Chondrocyte (in vitro differentiated cells): ENCODE results near the gene IFFO2. TPM values are rescaled to one million over a fixed set of nuclear protein-coding genes. Genes with fewer than 3 reads are reported as not detected.
A peak's percentile ranks its signal among the peaks of the same experiment; 100 is the strongest.

Source experiments
- DNase-seq: peaks from one replicate; pipeline ENCODE4 v3.0.0; 2021; ENCODE audit warnings: mixed read lengths, low spot score
- H3K27ac Mint-ChIP-seq: one replicate; pipeline ENCODE4 v1.8.0; 2021; ENCODE audit warnings: mild to moderate bottlenecking, moderate library complexity, mixed read lengths; ENCODE audit not compliant: unreplicated experiment
- H3K27me3 Mint-ChIP-seq: 2 replicates; pipeline ENCODE4 v1.8.0; 2021; ENCODE audit warnings: low read depth, mixed read lengths
- H3K36me3 Mint-ChIP-seq: 2 replicates; pipeline ENCODE4 v1.8.0; 2021; ENCODE audit warnings: low read depth, mixed read lengths
- H3K4me1 Mint-ChIP-seq: 2 replicates; pipeline ENCODE4 v1.8.0; 2021; ENCODE audit warnings: low read depth, mild to moderate bottlenecking, mixed read lengths
- H3K4me3 Mint-ChIP-seq: one replicate; pipeline ENCODE4 v1.8.0; 2021; ENCODE audit warnings: mild to moderate bottlenecking, moderate library complexity, mixed read lengths; ENCODE audit not compliant: unreplicated experiment
- H3K9me3 Mint-ChIP-seq: 2 replicates; pipeline ENCODE4 v1.8.0; 2021; ENCODE audit warnings: low read depth, mixed read lengths
- CTCF ChIP-seq: fragments of 200-600 bp; sonication (generic); IDR thresholded peaks from 2 replicates; pipeline ENCODE4 v1.5.0; 2021; ENCODE audit warnings: antibody characterized with exemption, mild to moderate bottlenecking, moderate library complexity
- total RNA-seq: library from RNA; stranded (reverse); gene quantifications from 3 replicates; pipeline ENCODE4 v1.2.1, GENCODE V29; 2021

Gene IFFO2
- total RNA-seq, 1 donor from 2014 or later = 18.9 TPM

DNA sequence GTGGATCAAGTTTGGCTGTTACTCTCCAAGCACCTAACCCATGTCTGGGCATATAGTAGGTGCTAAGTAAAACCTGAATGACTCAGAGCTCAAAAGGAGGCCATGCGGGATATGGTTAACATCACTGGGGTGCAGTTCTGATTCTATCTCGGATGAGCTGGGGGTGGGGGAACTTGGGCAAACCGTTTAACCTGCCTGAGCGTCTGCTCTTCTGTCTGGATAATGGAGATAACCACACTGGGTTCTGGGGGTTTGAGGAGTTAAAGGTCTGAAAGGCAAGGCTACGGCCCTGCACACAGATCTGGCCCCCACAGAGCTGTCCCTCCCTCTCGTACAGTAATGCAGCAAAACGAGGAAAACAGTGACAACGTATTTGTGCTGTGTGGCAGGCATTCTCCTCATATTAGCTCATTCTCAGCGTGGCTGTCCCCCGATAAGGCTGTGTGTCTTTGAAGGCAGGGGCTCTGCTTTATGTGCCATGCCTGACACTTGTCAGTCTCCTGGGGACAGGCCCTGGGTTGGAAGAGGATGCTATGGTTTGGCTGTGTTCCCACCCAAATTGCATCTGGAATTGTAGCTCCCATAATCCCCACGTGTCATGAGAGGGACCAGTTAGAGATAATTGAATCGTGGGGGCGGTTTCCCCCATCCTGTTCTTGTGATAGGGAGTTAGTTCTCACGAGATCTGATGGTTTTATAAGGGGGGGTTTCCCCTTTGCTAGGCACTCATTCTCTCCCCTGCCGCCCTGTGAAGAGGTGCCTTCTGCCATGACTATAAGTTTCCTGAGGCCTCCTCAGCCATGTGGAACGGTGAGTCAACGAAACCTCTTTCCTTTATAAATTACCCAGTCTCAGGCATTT lies 47.3 kb downstream of the IFFO2 start:
- DNase-seq = no peak
- no peak overlapping the region for H3K4me3 Mint-ChIP-seq
- no peaks in the 10 kb centered on the region for H3K27me3 Mint-ChIP-seq
- no peak overlapping the region for H3K27ac Mint-ChIP-seq
- peaks cover 12% of the 10 kb centered on the region for H3K36me3 Mint-ChIP-seq
- H3K9me3 Mint-ChIP-seq = no peaks in the 10 kb centered on the region
- TF ChIP-seq CTCF = no peak
- peaks cover 9% of the 10 kb centered on the region for H3K4me1 Mint-ChIP-seq

GRCh38 chr1:18907917-18908845 lies 48.3 kb downstream of the IFFO2 start:
- Mint-ChIP-seq H3K4me1 (peaks cover 11% of the 10 kb centered on the region), H3K27me3 (no peaks in the 10 kb centered on the region), H3K9me3 (no peaks in the 10 kb centered on the region), H3K27ac (no peak overlapping the region), H3K36me3 (peaks cover 12% of the 10 kb centered on the region), H3K4me3 (no peak overlapping the region)
- DNase-seq = no peak
- no peak for TF ChIP-seq CTCF

DNA sequence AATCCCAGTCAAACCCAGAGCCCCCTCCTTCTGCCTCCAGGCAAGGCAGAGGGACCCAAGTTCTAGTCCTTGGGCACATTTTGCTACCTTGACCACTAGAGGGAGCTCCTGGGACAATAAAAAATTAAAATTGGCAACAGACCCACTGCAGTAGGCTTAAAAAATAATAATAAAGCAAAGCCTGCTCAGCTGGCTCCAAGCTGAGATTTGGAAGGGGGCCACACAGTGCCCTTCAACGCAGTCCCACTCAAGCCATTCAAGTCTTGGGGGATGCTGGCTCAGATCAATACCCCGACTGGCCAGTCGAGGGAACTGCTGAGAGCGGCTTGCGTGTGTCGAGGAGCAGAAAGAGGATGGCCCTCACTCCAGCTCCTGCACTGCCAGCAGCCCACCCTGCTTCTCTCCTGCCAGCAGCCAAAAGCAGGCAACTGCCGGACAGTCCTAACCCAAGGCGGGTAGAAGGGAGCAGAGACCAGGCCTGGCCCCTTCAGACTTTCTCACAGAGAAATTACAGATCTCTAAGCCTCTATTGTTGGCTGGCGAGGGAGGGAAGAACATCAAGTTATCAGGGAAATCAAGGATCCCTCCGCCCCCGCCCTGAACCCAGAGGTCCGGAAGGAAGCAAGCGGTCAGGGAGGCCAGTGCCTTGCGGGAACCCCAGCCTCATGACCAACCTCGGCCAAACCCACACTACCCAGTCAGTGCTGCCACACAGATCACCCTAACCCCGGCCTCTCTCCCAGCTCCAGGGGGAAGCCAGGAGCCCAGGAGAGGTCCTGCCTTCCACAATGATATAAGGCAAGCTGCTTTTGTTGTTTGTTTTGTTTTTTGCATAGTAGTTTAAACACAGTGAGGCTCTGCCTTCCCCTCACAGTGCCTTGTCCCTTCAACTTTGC lies 49.2 kb downstream of the IFFO2 start:
- H3K36me3 Mint-ChIP-seq = peaks cover 12% of the 10 kb centered on the region
- H3K27ac Mint-ChIP-seq = no peak overlapping the region
- DNase-seq = no peak
- H3K4me3 Mint-ChIP-seq = no peak overlapping the region
- peak; percentile 99 for TF ChIP-seq CTCF
- no peaks in the 10 kb centered on the region for H3K9me3 Mint-ChIP-seq
- H3K4me1 Mint-ChIP-seq = peaks cover 10% of the 10 kb centered on the region
- H3K27me3 Mint-ChIP-seq = no peaks in the 10 kb centered on the region

DNA sequence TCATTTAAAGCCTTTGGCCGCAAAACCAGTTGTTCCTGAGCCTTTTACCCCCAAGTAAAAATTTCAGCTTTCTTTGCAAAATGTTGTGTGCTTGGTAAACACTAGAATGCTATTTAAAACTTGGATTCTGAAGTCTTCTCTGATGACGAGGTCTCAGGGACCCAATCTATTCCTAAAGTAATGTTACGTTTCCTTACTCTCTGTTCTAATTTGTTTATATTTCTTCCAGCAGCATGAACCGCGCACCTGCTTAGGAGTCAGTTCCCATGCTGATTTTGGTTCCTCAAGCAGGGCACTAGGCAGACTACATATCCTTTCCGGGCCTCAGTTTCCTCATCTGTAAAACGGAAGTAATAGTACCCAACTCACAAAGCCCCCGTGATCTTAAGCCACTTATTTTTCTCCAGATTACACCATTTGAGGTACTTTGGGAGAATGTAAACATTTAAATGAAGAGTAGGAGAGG lies 53.2 kb downstream of the IFFO2 start:
- H3K4me3 Mint-ChIP-seq = peak overlapping the region; percentile 96
- no peak for TF ChIP-seq CTCF
- H3K27ac Mint-ChIP-seq = peak overlapping the region; percentile 98
- DNase-seq = no peak
- H3K36me3 Mint-ChIP-seq = peaks cover 2% of the 10 kb centered on the region
- H3K27me3 Mint-ChIP-seq = no peaks in the 10 kb centered on the region
- no peaks in the 10 kb centered on the region for H3K9me3 Mint-ChIP-seq
- H3K4me1 Mint-ChIP-seq = peaks cover 18% of the 10 kb centered on the region
